CD14-positive monocyte (primary cell): ENCODE data around the gene UEVLD. TPM values are rescaled to one million over a fixed set of nuclear protein-coding genes. Genes with fewer than 3 reads are reported as not detected.

Source experiments
- DNase-seq, 3 donors: peaks; one replicate each; pipeline ENCODE4 v3.0.0-alpha.2; 2011 to 2022
- H2AFZ ChIP-seq: 2 replicates; pipeline ENCODE4 v1.6.0; 2012; ENCODE audit warnings: mild to moderate bottlenecking, low read depth, low read length, inconsistent platforms; ENCODE audit not compliant: insufficient read depth, poor library complexity, severe bottlenecking
- H3K27ac ChIP-seq, 2 donors: 1 replicate in 1 of 2; 2 replicates in 1 of 2; pipeline ENCODE4 v1.5.1; 2012 to 2013; ENCODE audit warnings: low read length in 2 of 2, control low read depth in 1 of 2, inconsistent platforms in 1 of 2, low read depth in 1 of 2, mild to moderate bottlenecking in 1 of 2
- H3K27me3 ChIP-seq, 2 donors: one replicate each; pipeline versions ENCODE4 v1.6.0 to v1.6.1; 2011 to 2013; ENCODE audit warnings: low read length in 2 of 2; ENCODE audit not compliant: control insufficient read depth in 2 of 2, insufficient read depth in 2 of 2
- H3K36me3 ChIP-seq, 2 donors: replicated peaks in 1 of 2; 1 replicate in 1 of 2; 2 replicates in 1 of 2; pipeline versions ENCODE4 v1.5.1 to v1.6.1; 2012 to 2013; ENCODE audit warnings: low read length in 2 of 2, control low read depth in 1 of 2, inconsistent platforms in 1 of 2, mild to moderate bottlenecking in 1 of 2; ENCODE audit not compliant: insufficient read depth in 2 of 2, control insufficient read depth in 1 of 2
- H3K4me1 ChIP-seq, 2 donors: 1 replicate in 1 of 2; 2 replicates in 1 of 2; pipeline versions ENCODE4 v1.5.1 to v1.6.1; 2012 to 2013; ENCODE audit warnings: low read length in 2 of 2, control low read depth in 1 of 2, inconsistent platforms in 1 of 2, mild to moderate bottlenecking in 1 of 2, moderate library complexity in 1 of 2; ENCODE audit not compliant: insufficient read depth in 2 of 2, control insufficient read depth in 1 of 2
- H3K4me2 ChIP-seq: replicated peaks from 2 replicates; pipeline ENCODE3; 2012; ENCODE audit warnings: low read length, moderate library complexity, mild to moderate bottlenecking; ENCODE audit not compliant: poor library complexity, severe bottlenecking; ENCODE audit errors: extremely low read depth
- H3K4me3 ChIP-seq, 3 experiments: fragments of 200-600 bp in 1 of 3; sonication (generic) in 1 of 3; replicated peaks in 1 of 3; 1 replicate in 2 of 3; 2 replicates in 1 of 3; pipeline ENCODE4 v1.5.1; 2011 to 2013; ENCODE audit warnings: low read length in 3 of 3, mild to moderate bottlenecking in 3 of 3, control low read depth in 2 of 3, low read depth in 2 of 3, inconsistent platforms in 1 of 3, moderate library complexity in 1 of 3
- H3K79me2 ChIP-seq: 2 replicates; pipeline ENCODE4 v1.6.0; 2012; ENCODE audit warnings: mild to moderate bottlenecking, control low read depth, inconsistent platforms, low read length, moderate library complexity; ENCODE audit not compliant: insufficient read depth
- H3K9ac ChIP-seq: 2 replicates; pipeline ENCODE4 v1.6.0; 2017; ENCODE audit warnings: low read length, mild to moderate bottlenecking; ENCODE audit not compliant: insufficient read depth, poor library complexity, severe bottlenecking
- H3K9me3 ChIP-seq, 2 donors: replicated peaks in 1 of 2; 1 replicate in 1 of 2; 2 replicates in 1 of 2; pipeline versions ENCODE4 v1.5.1 to v1.6.1; 2012 to 2013; ENCODE audit warnings: low read length in 2 of 2, control low read depth in 1 of 2; ENCODE audit not compliant: control insufficient read depth in 1 of 2, insufficient read depth in 1 of 2
- H4K20me1 ChIP-seq: 2 replicates; pipeline ENCODE4 v1.6.0; 2012; ENCODE audit warnings: mild to moderate bottlenecking, low read length, control low read depth, moderate library complexity; ENCODE audit not compliant: insufficient read depth
- H3K27ac Mint-ChIP-seq, 7 donors: one replicate each; pipeline ENCODE4 v1.8.0; 2020; ENCODE audit warnings: mild to moderate bottlenecking in 7 of 7, mixed read lengths in 7 of 7, moderate library complexity in 6 of 7, inconsistent platforms in 2 of 7
- H3K27me3 Mint-ChIP-seq, 3 donors: one replicate each; pipeline ENCODE4 v1.8.0; 2021 to 2022; ENCODE audit warnings: low read depth in 3 of 3, mild to moderate bottlenecking in 3 of 3, mixed read lengths in 3 of 3, moderate library complexity in 3 of 3, inconsistent platforms in 1 of 3
- H3K36me3 Mint-ChIP-seq, 2 donors: one replicate each; pipeline ENCODE4 v1.8.0; 2020; ENCODE audit warnings: mixed read lengths in 2 of 2, inconsistent platforms in 1 of 2, mild to moderate bottlenecking in 1 of 2
- H3K4me1 Mint-ChIP-seq: one replicate; pipeline ENCODE4 v1.8.0; 2020; ENCODE audit warnings: mild to moderate bottlenecking, mixed read lengths
- H3K4me3 Mint-ChIP-seq, 2 donors: one replicate each; pipeline ENCODE4 v1.8.0; 2020; ENCODE audit warnings: mild to moderate bottlenecking in 2 of 2, mixed read lengths in 2 of 2, moderate library complexity in 1 of 2
- H3K9me3 Mint-ChIP-seq, 7 donors: one replicate each; pipeline ENCODE4 v1.8.0; 2020 to 2022; ENCODE audit warnings: mixed read lengths in 7 of 7, mild to moderate bottlenecking in 6 of 7, moderate library complexity in 6 of 7, inconsistent platforms in 2 of 7
- WGBS: methylation state at CpG from one replicate; pipeline ENCODE4 v1.1.5; 2013; ENCODE audit warnings: missing lambda C conversion rate; ENCODE audit not compliant: insufficient coverage; 5-methylcytosine and 5-hydroxymethylcytosine counted together
- intact Hi-C, 2 donors: fragments of 100-400 bp; cut with micrococcal nuclease; formaldehyde crosslinking; loops; one replicate each; pipeline versions ENCODE4 v1.15.0 to v1.15.1; 2023
- polyA plus RNA-seq, 3 donors: library from polyadenylated mRNA; depleted of rRNA in 1 of 3; unstranded in 2 of 3; stranded (reverse) in 1 of 3; fragments of 300-500 nt in 2 of 3; fragments of >200 nt in 1 of 3; fragmentation: Illumina TruSeq in 2 of 3; gene quantifications; 1 replicate in 2 of 3; 2 replicates in 1 of 3; pipeline ENCODE4 v1.2.3, GENCODE V29; 2012 to 2021
- TF ChIP-seq, protein P1 (sequence below): fragments of 200-600 bp; IDR thresholded peaks from one replicate; pipeline ENCODE4 v1.8.0; 2022; ENCODE audit warnings: antibody characterized with exemption, mild to moderate bottlenecking

The UEVLD gene
- polyA plus RNA-seq, 3 donors, result 8.0 to 15.5 (median 11.7) TPM

DNA sequence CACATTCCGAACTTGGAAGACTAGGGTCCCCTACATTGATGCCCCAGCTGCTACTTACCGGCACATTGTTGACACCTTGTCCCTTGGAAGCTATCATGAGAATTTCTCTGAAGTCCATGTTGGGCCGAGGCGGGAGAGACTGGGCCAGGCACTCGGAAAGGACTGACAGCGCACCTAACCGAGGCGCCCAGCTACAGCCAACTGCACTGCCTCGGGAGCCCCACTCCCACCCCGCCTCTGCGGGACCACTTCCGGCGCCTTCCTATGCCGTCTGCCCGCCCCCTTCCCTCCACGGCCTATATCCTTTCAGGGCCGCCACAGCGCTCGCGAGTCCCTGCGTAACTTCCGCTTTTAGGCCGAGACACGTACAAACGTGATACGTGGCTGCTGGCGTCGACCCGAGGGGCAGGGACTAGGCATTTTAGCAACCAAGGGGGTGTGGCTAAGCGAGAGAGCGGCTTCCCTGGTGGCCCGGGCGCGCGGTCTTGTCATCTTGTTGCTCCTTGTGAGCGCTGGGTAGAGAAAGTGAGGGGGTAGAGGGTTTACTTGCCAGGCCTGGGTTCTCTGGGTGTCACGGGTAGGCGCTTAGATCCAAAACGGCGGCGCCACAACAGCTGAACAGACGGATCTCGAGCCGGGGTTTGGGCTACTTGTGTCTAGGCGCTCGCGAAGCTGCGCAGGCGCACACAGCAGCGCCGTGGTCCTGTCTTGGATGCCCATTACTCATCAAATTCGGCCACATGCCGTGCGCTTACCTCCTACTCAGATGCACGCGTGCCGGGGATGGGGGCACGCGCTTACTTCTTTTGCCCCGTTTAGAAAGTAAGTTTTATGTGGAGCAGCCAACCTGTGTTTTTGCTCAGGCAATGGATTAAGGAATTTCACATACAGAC is 45.9 kb upstream of the UEVLD start, which contains the start of gene SPTY2D1:
TSS of gene SPTY2D1 (minus strand) at position 203 of the 893 bp plus-strand sequence. CDS start at position 118, 85 bp downstream.
- peak within 1 kb of the TSS; percentile 69 for H2AFZ ChIP-seq
- Mint-ChIP-seq H3K27ac (peak within 1 kb of the TSS; percentile 99 to 100 (median 100)), H3K36me3 (no peaks in the 10 kb centered on the region), H3K9me3 (peaks cover 0 to 4% (median 3%) of the 10 kb centered on the region in 7 donors), H3K27me3 (peaks cover 3 to 14% (median 7%) of the 10 kb centered on the region in 3 donors), H3K4me3 (peak within 1 kb of the TSS; percentile 94 to 97), H3K4me1 (peaks cover 18% of the 10 kb centered on the region)
- TF ChIP-seq, protein P1, sequence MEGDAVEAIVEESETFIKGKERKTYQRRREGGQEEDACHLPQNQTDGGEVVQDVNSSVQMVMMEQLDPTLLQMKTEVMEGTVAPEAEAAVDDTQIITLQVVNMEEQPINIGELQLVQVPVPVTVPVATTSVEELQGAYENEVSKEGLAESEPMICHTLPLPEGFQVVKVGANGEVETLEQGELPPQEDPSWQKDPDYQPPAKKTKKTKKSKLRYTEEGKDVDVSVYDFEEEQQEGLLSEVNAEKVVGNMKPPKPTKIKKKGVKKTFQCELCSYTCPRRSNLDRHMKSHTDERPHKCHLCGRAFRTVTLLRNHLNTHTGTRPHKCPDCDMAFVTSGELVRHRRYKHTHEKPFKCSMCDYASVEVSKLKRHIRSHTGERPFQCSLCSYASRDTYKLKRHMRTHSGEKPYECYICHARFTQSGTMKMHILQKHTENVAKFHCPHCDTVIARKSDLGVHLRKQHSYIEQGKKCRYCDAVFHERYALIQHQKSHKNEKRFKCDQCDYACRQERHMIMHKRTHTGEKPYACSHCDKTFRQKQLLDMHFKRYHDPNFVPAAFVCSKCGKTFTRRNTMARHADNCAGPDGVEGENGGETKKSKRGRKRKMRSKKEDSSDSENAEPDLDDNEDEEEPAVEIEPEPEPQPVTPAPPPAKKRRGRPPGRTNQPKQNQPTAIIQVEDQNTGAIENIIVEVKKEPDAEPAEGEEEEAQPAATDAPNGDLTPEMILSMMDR, result no peak
- peaks cover 48% of the 10 kb centered on the region for H3K79me2 ChIP-seq
- H3K9ac ChIP-seq, result peak within 1 kb of the TSS; percentile 91
- WGBS, result 0% methylated on average over 52 of the region's 60 CpGs
- H3K36me3 ChIP-seq, result peaks cover 0 to 8% of the 10 kb centered on the region in 2 donors
- H3K27ac ChIP-seq, result peak within 1 kb of the TSS; percentile 92 to 96
- H3K4me3 ChIP-seq, result peak within 1 kb of the TSS; percentile 65 to 85 (median 70)
- H3K4me1 ChIP-seq, result peaks cover 15 to 19% of the 10 kb centered on the region in 2 donors
- intact Hi-C loops, result loop anchor here (5.0 to 10.0 kb wide), 7 partner anchors 47 to 310 kb away; partner anchors contain the start of genes TMEM86A (in 2 of the 2), TSG101 (in 2 of the 2), GTF2H1 (in 1 of the 2) and HPS5 (in 1 of the 2)
- DNase-seq, result peak; percentile 99 to 100 (median 99)
- H4K20me1 ChIP-seq, result peaks cover 12% of the 10 kb centered on the region
- H3K4me2 ChIP-seq, result peak within 1 kb of the TSS; percentile 81
- H3K9me3 ChIP-seq, result no peaks in the 10 kb centered on the region
- no peaks in the 10 kb centered on the region for H3K27me3 ChIP-seq
